SK-N-SH (cell line): Measurements from ENCODE around the gene GPD2.

Experiments used
- EP300 ChIP-seq, 2 experiments: IDR thresholded peaks; 2 replicates each; pipeline versions ENCODE4 v1.4.0 to v1.6.1; 2012; ENCODE audit warnings: borderline replicate concordance in 1 of 2, low read depth in 1 of 2, low read length in 1 of 2
- FOSL2 ChIP-seq: IDR thresholded peaks from 2 replicates; pipeline ENCODE4 v1.4.0; 2012; ENCODE audit warnings: low read depth, mild to moderate bottlenecking, moderate library complexity, borderline replicate concordance
- NFIC ChIP-seq: IDR thresholded peaks from 2 replicates; pipeline ENCODE4 v1.4.0; 2012; ENCODE audit warnings: borderline replicate concordance
- POLR2AphosphoS5 ChIP-seq: IDR thresholded peaks from 2 replicates; pipeline ENCODE4 v1.6.1; 2012; ENCODE audit warnings: low read depth, low read length
- RFX5 ChIP-seq: IDR thresholded peaks from 2 replicates; pipeline ENCODE4 v1.6.1; 2012; ENCODE audit warnings: mild to moderate bottlenecking, improper control_type of control experiment, low read length
- TEAD4 ChIP-seq: IDR thresholded peaks from 2 replicates; pipeline ENCODE4 v1.4.0; 2012; ENCODE audit warnings: mild to moderate bottlenecking, borderline replicate concordance; ENCODE audit not compliant: insufficient read depth
- YY1 ChIP-seq: IDR thresholded peaks from 2 replicates; pipeline ENCODE4 v1.4.0; 2012; ENCODE audit warnings: low read depth, mild to moderate bottlenecking
- TF ChIP-seq, protein P1 (sequence below): fragments of 200-600 bp; sonication (generic); IDR thresholded peaks from 2 replicates; pipeline ENCODE4 v1.6.1; 2017; ENCODE audit warnings: antibody characterized with exemption, mild to moderate bottlenecking, moderate library complexity
- TF ChIP-seq, protein P2 (sequence below): IDR thresholded peaks from 2 replicates; pipeline ENCODE4 v1.4.0; 2012; ENCODE audit warnings: low read depth
- TF ChIP-seq, protein P3 (sequence below): IDR thresholded peaks from 2 replicates; pipeline ENCODE4 v1.4.0; 2012; ENCODE audit warnings: low read depth, borderline replicate concordance

DNA sequence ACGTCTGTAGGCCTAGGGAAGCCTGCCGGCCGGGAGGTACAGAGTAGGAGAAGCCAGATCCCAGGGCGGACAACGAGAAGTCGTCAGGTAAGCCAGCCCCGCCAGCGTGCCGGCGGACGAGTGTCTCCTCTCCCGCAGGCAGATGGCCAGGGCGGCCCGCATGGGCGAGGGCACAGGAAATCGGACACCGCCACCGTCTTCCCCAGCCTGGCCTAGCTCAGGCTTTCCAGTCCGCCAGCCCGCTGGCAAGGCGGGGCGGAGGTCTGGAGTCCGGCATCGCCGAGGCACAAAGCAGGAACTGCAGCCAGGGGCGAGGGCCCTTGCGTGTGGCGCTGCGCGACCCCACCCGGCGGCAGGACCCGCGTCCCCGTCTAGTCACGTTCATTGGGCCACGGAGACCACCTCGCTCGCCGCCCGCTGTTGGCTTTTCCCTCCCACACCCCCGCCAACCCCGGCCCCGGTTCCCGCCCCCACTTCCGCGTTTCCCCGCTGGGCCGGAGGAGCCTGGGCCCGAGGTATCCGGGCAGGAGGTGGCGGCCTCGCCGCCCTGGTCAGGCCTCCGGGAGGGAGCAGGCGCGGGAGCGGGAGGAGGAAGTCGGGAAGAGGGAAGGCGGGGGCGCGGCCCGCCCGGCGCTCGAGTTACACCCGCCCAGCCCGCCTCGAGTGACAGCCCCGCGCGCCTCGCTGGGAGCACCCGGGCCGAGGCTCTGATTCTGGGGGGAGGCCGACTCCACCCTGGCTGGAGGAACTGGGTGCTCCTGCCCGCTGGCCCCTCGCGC lies at the start of gene GPD2:
- TF ChIP-seq, protein P1, sequence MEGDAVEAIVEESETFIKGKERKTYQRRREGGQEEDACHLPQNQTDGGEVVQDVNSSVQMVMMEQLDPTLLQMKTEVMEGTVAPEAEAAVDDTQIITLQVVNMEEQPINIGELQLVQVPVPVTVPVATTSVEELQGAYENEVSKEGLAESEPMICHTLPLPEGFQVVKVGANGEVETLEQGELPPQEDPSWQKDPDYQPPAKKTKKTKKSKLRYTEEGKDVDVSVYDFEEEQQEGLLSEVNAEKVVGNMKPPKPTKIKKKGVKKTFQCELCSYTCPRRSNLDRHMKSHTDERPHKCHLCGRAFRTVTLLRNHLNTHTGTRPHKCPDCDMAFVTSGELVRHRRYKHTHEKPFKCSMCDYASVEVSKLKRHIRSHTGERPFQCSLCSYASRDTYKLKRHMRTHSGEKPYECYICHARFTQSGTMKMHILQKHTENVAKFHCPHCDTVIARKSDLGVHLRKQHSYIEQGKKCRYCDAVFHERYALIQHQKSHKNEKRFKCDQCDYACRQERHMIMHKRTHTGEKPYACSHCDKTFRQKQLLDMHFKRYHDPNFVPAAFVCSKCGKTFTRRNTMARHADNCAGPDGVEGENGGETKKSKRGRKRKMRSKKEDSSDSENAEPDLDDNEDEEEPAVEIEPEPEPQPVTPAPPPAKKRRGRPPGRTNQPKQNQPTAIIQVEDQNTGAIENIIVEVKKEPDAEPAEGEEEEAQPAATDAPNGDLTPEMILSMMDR, result no peak
- TF ChIP-seq POLR2AphosphoS5 (peak; percentile 70; the same call in 1 of the 2 replicates), YY1 (no peak), FOSL2 (no peak), TEAD4 (no peak), EP300 (IDR thresholded peaks at IDR 0.05; ENCODE audit: borderline replicate concordance in 1 of 2, low read depth in 1 of 2, low read length in 1 of 2) (peak in 1 of 2 experiments; percentile 33; a peak in 1 of 4 replicates), NFIC (no peak; the same call in 1 of the 2 replicates), RFX5 (no peak)
- TF ChIP-seq, protein P2, sequence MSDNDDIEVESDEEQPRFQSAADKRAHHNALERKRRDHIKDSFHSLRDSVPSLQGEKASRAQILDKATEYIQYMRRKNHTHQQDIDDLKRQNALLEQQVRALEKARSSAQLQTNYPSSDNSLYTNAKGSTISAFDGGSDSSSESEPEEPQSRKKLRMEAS, result peak; percentile 73
- TF ChIP-seq, protein P3, sequence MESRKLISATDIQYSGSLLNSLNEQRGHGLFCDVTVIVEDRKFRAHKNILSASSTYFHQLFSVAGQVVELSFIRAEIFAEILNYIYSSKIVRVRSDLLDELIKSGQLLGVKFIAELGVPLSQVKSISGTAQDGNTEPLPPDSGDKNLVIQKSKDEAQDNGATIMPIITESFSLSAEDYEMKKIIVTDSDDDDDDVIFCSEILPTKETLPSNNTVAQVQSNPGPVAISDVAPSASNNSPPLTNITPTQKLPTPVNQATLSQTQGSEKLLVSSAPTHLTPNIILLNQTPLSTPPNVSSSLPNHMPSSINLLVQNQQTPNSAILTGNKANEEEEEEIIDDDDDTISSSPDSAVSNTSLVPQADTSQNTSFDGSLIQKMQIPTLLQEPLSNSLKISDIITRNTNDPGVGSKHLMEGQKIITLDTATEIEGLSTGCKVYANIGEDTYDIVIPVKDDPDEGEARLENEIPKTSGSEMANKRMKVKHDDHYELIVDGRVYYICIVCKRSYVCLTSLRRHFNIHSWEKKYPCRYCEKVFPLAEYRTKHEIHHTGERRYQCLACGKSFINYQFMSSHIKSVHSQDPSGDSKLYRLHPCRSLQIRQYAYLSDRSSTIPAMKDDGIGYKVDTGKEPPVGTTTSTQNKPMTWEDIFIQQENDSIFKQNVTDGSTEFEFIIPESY, result no peak
